Endothelial cell of umbilical vein (primary cell): ENCODE results near the gene DLD. TPM values are rescaled to one million over a fixed set of nuclear protein-coding genes. Genes with fewer than 3 reads are reported as not detected.

ENCODE experiments used
- BruUV-seq: library from RNA; stranded (reverse); fragments of 400-500 nt; replicated peaks from 2 replicates; lab custom pipeline; 2021; lab: Mats Ljungman, UMichigan
- CTCF ChIA-PET: fragments of 300-600, 350-600 bp; sonication (Branson Sonifier 250); formaldehyde crosslinking; loops from one replicate; lab custom pipeline; 2021; ENCODE audit warnings: antibody characterized with exemption, inconsistent platforms; lab: Charles Lee
- POLR2A ChIA-PET: fragments of 300-600, 350-600 bp; sonication (Branson Sonifier 250); formaldehyde crosslinking; loops from one replicate; lab custom pipeline; 2021; ENCODE audit warnings: antibody characterized with exemption, inconsistent platforms; lab: Charles Lee
- DNase-seq: peaks from one replicate; pipeline ENCODE4 v3.0.0-alpha.2; 2011; ENCODE audit warnings: low read depth, low spot score
- FAIRE-seq: peaks from 2 replicates; lab custom pipeline; 2011; peaks lifted over from hg19 to GRCh38; lab: Jason Lieb, UNC
- H2AFZ ChIP-seq: 2 replicates; pipeline ENCODE4 v1.6.0; 2012; ENCODE audit warnings: low read depth, low read length, control low read depth, inconsistent platforms
- H3K27ac ChIP-seq: 2 replicates; pipeline ENCODE4 v1.5.1; 2011; ENCODE audit warnings: low read depth, mild to moderate bottlenecking, control low read depth, low read length, moderate library complexity; ENCODE audit not compliant: insufficient read depth
- H3K27me3 ChIP-seq, 2 experiments: 2 replicates each; pipeline versions ENCODE4 v1.6.0 to v1.6.1; 2011; ENCODE audit warnings: low read length in 2 of 2, mixed read lengths in 1 of 2; ENCODE audit not compliant: control insufficient read depth in 2 of 2, insufficient read depth in 2 of 2
- H3K36me3 ChIP-seq, 2 experiments: 2 replicates in 1 of 2; 3 replicates in 1 of 2; pipeline ENCODE4 v1.5.1; 2011; ENCODE audit warnings: low read length in 2 of 2, mild to moderate bottlenecking in 1 of 2, moderate library complexity in 1 of 2; ENCODE audit not compliant: control insufficient read depth in 2 of 2, insufficient read depth in 2 of 2; ENCODE audit errors: extremely low read depth in 1 of 2
- H3K4me1 ChIP-seq: 3 replicates; pipeline ENCODE4 v1.5.1; 2011; ENCODE audit warnings: mild to moderate bottlenecking, low read length; ENCODE audit not compliant: control insufficient read depth, insufficient read depth; ENCODE audit errors: extremely low read depth
- H3K4me2 ChIP-seq: 2 replicates; pipeline ENCODE4 v1.6.1; 2011; ENCODE audit warnings: low read length, control low read depth, mixed read lengths; ENCODE audit not compliant: insufficient read depth
- H3K4me3 ChIP-seq, 3 experiments: fragments of 200-600 bp in 1 of 3; sonication (generic), shearing (Covaris generic) in 1 of 3; replicated peaks in 1 of 3; 2 replicates each; pipeline ENCODE4 v1.5.1; 2011 to 2016; ENCODE audit warnings: control low read depth in 3 of 3, low read length in 3 of 3, mild to moderate bottlenecking in 2 of 3, inconsistent platforms in 1 of 3, low read depth in 1 of 3, moderate library complexity in 1 of 3; ENCODE audit not compliant: insufficient read depth in 1 of 3
- H3K79me2 ChIP-seq: 2 replicates; pipeline ENCODE4 v1.6.0; 2012; ENCODE audit warnings: low read length, inconsistent platforms; ENCODE audit not compliant: control insufficient read depth, insufficient read depth
- H3K9ac ChIP-seq: replicated peaks from 2 replicates; pipeline ENCODE3; 2011; ENCODE audit warnings: low read length, control low read depth; ENCODE audit not compliant: insufficient read depth; ENCODE audit errors: extremely low read depth
- H3K9me1 ChIP-seq: replicated peaks from 3 replicates; pipeline ENCODE4 v1.6.0; 2011; ENCODE audit warnings: mild to moderate bottlenecking, low read length; ENCODE audit not compliant: control insufficient read depth, insufficient read depth; ENCODE audit errors: extremely low read depth
- H3K9me3 ChIP-seq: replicated peaks from 2 replicates; pipeline ENCODE4 v1.5.1; 2012; ENCODE audit warnings: low read length, inconsistent platforms; ENCODE audit not compliant: control insufficient read depth, insufficient read depth
- H4K20me1 ChIP-seq: replicated peaks from 2 replicates; pipeline ENCODE3; 2011; ENCODE audit warnings: mild to moderate bottlenecking, low read length; ENCODE audit not compliant: control insufficient read depth, insufficient read depth; ENCODE audit errors: extremely low read depth
- CTCF ChIP-seq, 2 donors: IDR thresholded peaks; 1 replicate in 1 of 2; 2 replicates in 1 of 2; pipeline ENCODE4 v1.5.1; 2011; ENCODE audit warnings: low read length in 2 of 2, mild to moderate bottlenecking in 2 of 2, moderate library complexity in 2 of 2, control low read depth in 1 of 2, inconsistent platforms in 1 of 2, low read depth in 1 of 2; ENCODE audit not compliant: insufficient read depth in 1 of 2; ENCODE audit errors: extremely low read depth in 1 of 2
- EZH2 ChIP-seq: IDR thresholded peaks from 2 replicates; pipeline ENCODE4 v1.6.1; 2012; ENCODE audit warnings: borderline replicate concordance, low read depth, mild to moderate bottlenecking, moderate library complexity, low read length, inconsistent platforms; ENCODE audit not compliant: severe bottlenecking
- FOS ChIP-seq: IDR thresholded peaks from 2 replicates; pipeline ENCODE4 v1.6.1; 2011; ENCODE audit warnings: mild to moderate bottlenecking, low read length, moderate library complexity, borderline replicate concordance; ENCODE audit not compliant: insufficient read depth
- GATA2 ChIP-seq: IDR thresholded peaks from 2 replicates; pipeline ENCODE4 v1.7.0; 2011; ENCODE audit warnings: low read depth, mild to moderate bottlenecking, moderate library complexity, mixed read lengths, low read length; ENCODE audit not compliant: insufficient read length, insufficient read depth
- JUN ChIP-seq: IDR thresholded peaks from 2 replicates; pipeline ENCODE4 v1.6.1; 2011; ENCODE audit warnings: borderline replicate concordance, low read depth; ENCODE audit not compliant: insufficient read length, insufficient read depth
- MAX ChIP-seq: IDR thresholded peaks from 2 replicates; pipeline ENCODE4 v1.6.1; 2011; ENCODE audit not compliant: insufficient read depth, insufficient read length
- MYC ChIP-seq: IDR thresholded peaks from one replicate; pipeline ENCODE4 v1.6.1; 2011; ENCODE audit warnings: mild to moderate bottlenecking, low read depth, low read length
- POLR2A ChIP-seq: IDR thresholded peaks from 2 replicates; pipeline ENCODE4 v1.6.1; 2012; ENCODE audit warnings: low read depth, mild to moderate bottlenecking, control low read depth, low read length
- POLR2AphosphoS5 ChIP-seq: IDR thresholded peaks from 2 replicates; pipeline ENCODE4 v1.6.1; 2012; ENCODE audit warnings: low read depth, mild to moderate bottlenecking, control low read depth, low read length, moderate library complexity; ENCODE audit not compliant: insufficient read depth
- dilution Hi-C: fragments of 300-500 bp; cut with MboI; formaldehyde crosslinking; loops from one replicate; pipeline ENCODE4 v1.15.0; 2019; ENCODE audit warnings: low sequenced_read_pairs; ENCODE audit not compliant: extremely low pct_ligation_motif_present
- intact Hi-C: fragments of 100-400 bp; cut with micrococcal nuclease; formaldehyde crosslinking; loops from one replicate; pipeline ENCODE4 v1.10.0; 2022
- polyA plus RNA-seq, 4 experiments: library from polyadenylated mRNA; depleted of rRNA in 3 of 4; stranded (reverse) in 3 of 4; unstranded in 1 of 4; fragments of >200 nt; gene quantifications; 2 replicates each; pipeline versions ENCODE4 v1.2.1 to v1.2.3, GENCODE V29; 2011 to 2012; ENCODE audit warnings: missing spikeins in 1 of 4
- total RNA-seq: library from RNA; stranded (reverse); gene quantifications from 2 replicates; pipeline ENCODE4 v1.2.3, GENCODE V29; 2021

Gene DLD
- total and polyA plus RNA-seq, 2 donors (not counting 3 experiments of a cell fraction or from before 2014, with no cell fraction given) = 61.7 to 95.0 TPM

- H3K79me2 ChIP-seq = peaks cover 10% of the 10 kb centered on the region
- CTCF ChIA-PET = no interaction called here
- BruUV-seq = no TSS peak
- peaks cover 6% of the 10 kb centered on the region for H3K4me1 ChIP-seq
- no peak overlapping the region for H2AFZ ChIP-seq
- dilution Hi-C loops (no loop called here), intact Hi-C loops (no loop called here)
- DNase-seq (no peak), FAIRE-seq (no peak)
- no peak overlapping the region for H3K27ac ChIP-seq
- H3K4me3 ChIP-seq = no peak overlapping the region
- H3K9me1 ChIP-seq = peaks cover 2% of the 10 kb centered on the region
- POLR2A ChIA-PET = no interaction called here
- no peak overlapping the region for H3K4me2 ChIP-seq
- H3K27me3 ChIP-seq = no peaks in the 10 kb centered on the region
- no peaks in the 10 kb centered on the region for H3K9me3 ChIP-seq
- TF ChIP-seq MAX = no peak
- TF ChIP-seq POLR2AphosphoS5 = no peak
- no peak for TF ChIP-seq CTCF (IDR thresholded peaks at IDR 0.05; ENCODE audit: extremely low read depth in 1 of 2, insufficient read depth in 1 of 2, low read depth in 1 of 2, low read length in 2 of 2)
- TF ChIP-seq GATA2 = no peak
- TF ChIP-seq MYC = no peak
- no peak for TF ChIP-seq EZH2
- TF ChIP-seq POLR2A = no peak
- TF ChIP-seq JUN = no peak
- TF ChIP-seq FOS = no peak
- no peaks in the 10 kb centered on the region for H4K20me1 ChIP-seq
- H3K36me3 ChIP-seq = peaks cover 5 to 32% of the 10 kb centered on the region in 2 experiments
- H3K9ac ChIP-seq = no peak overlapping the region
Measured at GRCh38 chr7:107915541-107915940, 24.6 kb downstream of the DLD start.
